ENCODE data around the gene SMIM15. TPM values are rescaled to one million over a fixed set of nuclear protein-coding genes. Genes with fewer than 3 reads are reported as not detected.

Gene SMIM15
- total and polyA plus RNA-seq, 3 experiments from 2014 or later, result 44.4 to 91.6 (median 88.7) TPM

- DNase-seq, result no peak
- H3K27me3 ChIP-seq (ENCODE audit: insufficient read depth, low read length, poor library complexity, severe bottlenecking), result no peaks in the 10 kb centered on the region
- H3K9me3 ChIP-seq (ENCODE audit: low read length), result no peaks in the 10 kb centered on the region
- H3K36me3 ChIP-seq (ENCODE audit: insufficient read depth, low read length), result no peaks in the 10 kb centered on the region
- Mint-ChIP-seq H3K27me3 (peaks cover 7 to 35% of the 10 kb centered on the region in 2 donors), H3K36me3 (peaks cover 0 to 8% (median 3%) of the 10 kb centered on the region in 3 donors), H3K27ac (no peak overlapping the region), H3K9me3 (peaks cover 0 to 2% (median 0%) of the 10 kb centered on the region in 5 donors), H3K4me3 (no peak overlapping the region), H3K4me1 (no peaks in the 10 kb centered on the region)
- no peak overlapping the region for H3K4me3 ChIP-seq (ENCODE audit: low read length)
- ChIA-PET CTCF (no interaction called here), POLR2A (no interaction called here)
- no peak overlapping the region for H3K27ac ChIP-seq (ENCODE audit: low read depth, low read length)
- H3K4me1 ChIP-seq (ENCODE audit: insufficient read depth, low read length), result no peaks in the 10 kb centered on the region
Measured at GRCh38 chr5:61186634-61187033, 24.4 kb upstream of the SMIM15 start.

GRCh38 chr5:61184708-61185107 is 22.4 kb upstream of the SMIM15 start:
- H3K4me3 ChIP-seq (ENCODE audit: low read length), result no peak overlapping the region
- ChIA-PET POLR2A (no interaction called here), CTCF (no interaction called here)
- peaks cover 0 to 8% (median 3%) of the 10 kb centered on the region in 3 donors for H3K36me3 Mint-ChIP-seq
- H3K4me3 Mint-ChIP-seq, result no peak overlapping the region
- H3K9me3 ChIP-seq (ENCODE audit: low read length), result no peaks in the 10 kb centered on the region
- H3K4me1 Mint-ChIP-seq, result peaks cover 8 to 12% (median 9%) of the 10 kb centered on the region in 3 donors
- no peaks in the 10 kb centered on the region for H3K27me3 ChIP-seq (ENCODE audit: insufficient read depth, low read length, poor library complexity, severe bottlenecking)
- H3K27me3 Mint-ChIP-seq, result peaks cover 0 to 37% of the 10 kb centered on the region in 2 donors
- H3K27ac Mint-ChIP-seq, result no peak overlapping the region
- no peaks in the 10 kb centered on the region for H3K4me1 ChIP-seq (ENCODE audit: insufficient read depth, low read length)
- DNase-seq, result no peak
- H3K27ac ChIP-seq (ENCODE audit: low read depth, low read length), result no peak overlapping the region
- no peaks in the 10 kb centered on the region for H3K36me3 ChIP-seq (ENCODE audit: insufficient read depth, low read length)
- H3K9me3 Mint-ChIP-seq, result peaks cover 0 to 2% (median 0%) of the 10 kb centered on the region in 5 donors

GRCh38 chr5:61183538-61183937 is 21.3 kb upstream of the SMIM15 start:
- no peak for DNase-seq
- Mint-ChIP-seq H3K4me1 (peaks cover 8 to 12% (median 9%) of the 10 kb centered on the region in 3 donors), H3K27me3 (peaks cover 0 to 31% of the 10 kb centered on the region in 2 donors), H3K27ac (no peak overlapping the region), H3K4me3 (no peak overlapping the region), H3K36me3 (peaks cover 0 to 8% (median 3%) of the 10 kb centered on the region in 3 donors), H3K9me3 (peaks cover 0 to 2% (median 0%) of the 10 kb centered on the region in 5 donors)
- Histone ChIP-seq H3K9me3 (ENCODE audit: low read length) (no peaks in the 10 kb centered on the region), H3K27ac (ENCODE audit: low read depth, low read length) (no peak overlapping the region), H3K4me3 (ENCODE audit: low read length) (no peak overlapping the region), H3K27me3 (ENCODE audit: insufficient read depth, low read length, poor library complexity, severe bottlenecking) (no peaks in the 10 kb centered on the region), H3K4me1 (ENCODE audit: insufficient read depth, low read length) (no peaks in the 10 kb centered on the region), H3K36me3 (ENCODE audit: insufficient read depth, low read length) (no peaks in the 10 kb centered on the region)
- CTCF ChIA-PET, result no interaction called here
- POLR2A ChIA-PET, result no interaction called here

GRCh38 chr5:61182449-61182848 is 20.2 kb upstream of the SMIM15 start:
- H3K36me3 ChIP-seq (ENCODE audit: insufficient read depth, low read length), result no peaks in the 10 kb centered on the region
- no peaks in the 10 kb centered on the region for H3K4me1 ChIP-seq (ENCODE audit: insufficient read depth, low read length)
- H3K27ac ChIP-seq (ENCODE audit: low read depth, low read length), result no peak overlapping the region
- POLR2A ChIA-PET, result no interaction called here
- Mint-ChIP-seq H3K36me3 (peaks cover 0 to 7% (median 3%) of the 10 kb centered on the region in 3 donors), H3K4me3 (no peak overlapping the region), H3K27ac (no peak overlapping the region), H3K27me3 (peaks cover 0 to 22% of the 10 kb centered on the region in 2 donors), H3K4me1 (peaks cover 8 to 12% (median 9%) of the 10 kb centered on the region in 3 donors), H3K9me3 (peaks cover 0 to 2% (median 0%) of the 10 kb centered on the region in 5 donors)
- H3K4me3 ChIP-seq (ENCODE audit: low read length), result no peak overlapping the region
- no peaks in the 10 kb centered on the region for H3K9me3 ChIP-seq (ENCODE audit: low read length)
- CTCF ChIA-PET, result no interaction called here
- H3K27me3 ChIP-seq (ENCODE audit: insufficient read depth, low read length, poor library complexity, severe bottlenecking), result no peaks in the 10 kb centered on the region
- DNase-seq, result peak in 1 of 5 donors; percentile 37

- H3K4me3 Mint-ChIP-seq, result peak overlapping the region in 1 of 7 donors; percentile 37
- no peaks in the 10 kb centered on the region for H3K4me1 ChIP-seq (ENCODE audit: insufficient read depth, low read length)
- H3K9me3 Mint-ChIP-seq, result no peaks in the 10 kb centered on the region
- no peak overlapping the region for H3K4me3 ChIP-seq (ENCODE audit: low read length)
- POLR2A ChIA-PET, result no interaction called here
- peaks cover 0 to 2% (median 0%) of the 10 kb centered on the region in 3 donors for H3K36me3 Mint-ChIP-seq
- H3K27ac Mint-ChIP-seq, result no peak overlapping the region
- H3K9me3 ChIP-seq (ENCODE audit: low read length), result no peaks in the 10 kb centered on the region
- no peak overlapping the region for H3K27ac ChIP-seq (ENCODE audit: low read depth, low read length)
- H3K4me1 Mint-ChIP-seq, result peaks cover 8 to 12% (median 9%) of the 10 kb centered on the region in 3 donors
- no peak for DNase-seq
- no peaks in the 10 kb centered on the region for H3K27me3 ChIP-seq (ENCODE audit: insufficient read depth, low read length, poor library complexity, severe bottlenecking)
- no peaks in the 10 kb centered on the region for H3K36me3 ChIP-seq (ENCODE audit: insufficient read depth, low read length)
- CTCF ChIA-PET, result no interaction called here
- H3K27me3 Mint-ChIP-seq, result peaks cover 0 to 13% of the 10 kb centered on the region in 2 donors
Measured at GRCh38 chr5:61180886-61181285, 18.6 kb upstream of the SMIM15 start.

GRCh38 chr5:61178702-61179101 is 16.4 kb upstream of the SMIM15 start:
- ChIA-PET POLR2A (no interaction called here), CTCF (no interaction called here)
- Mint-ChIP-seq H3K27me3 (peaks cover 0 to 19% of the 10 kb centered on the region in 2 donors), H3K4me1 (peaks cover 8 to 12% (median 9%) of the 10 kb centered on the region in 3 donors), H3K9me3 (no peaks in the 10 kb centered on the region), H3K27ac (no peak overlapping the region), H3K36me3 (peaks cover 0 to 2% (median 0%) of the 10 kb centered on the region in 3 donors), H3K4me3 (no peak overlapping the region)
- Histone ChIP-seq H3K9me3 (ENCODE audit: low read length) (no peaks in the 10 kb centered on the region), H3K4me1 (ENCODE audit: insufficient read depth, low read length) (no peaks in the 10 kb centered on the region), H3K36me3 (ENCODE audit: insufficient read depth, low read length) (no peaks in the 10 kb centered on the region), H3K4me3 (ENCODE audit: low read length) (no peak overlapping the region), H3K27me3 (ENCODE audit: insufficient read depth, low read length, poor library complexity, severe bottlenecking) (no peaks in the 10 kb centered on the region), H3K27ac (ENCODE audit: low read depth, low read length) (no peak overlapping the region)
- DNase-seq, result no peak

GRCh38 chr5:61177716-61178115 is 15.4 kb upstream of the SMIM15 start:
- Histone ChIP-seq H3K27me3 (ENCODE audit: insufficient read depth, low read length, poor library complexity, severe bottlenecking) (no peaks in the 10 kb centered on the region), H3K27ac (ENCODE audit: low read depth, low read length) (no peak overlapping the region), H3K36me3 (ENCODE audit: insufficient read depth, low read length) (no peaks in the 10 kb centered on the region), H3K4me3 (ENCODE audit: low read length) (no peak overlapping the region), H3K4me1 (ENCODE audit: insufficient read depth, low read length) (no peaks in the 10 kb centered on the region), H3K9me3 (ENCODE audit: low read length) (no peaks in the 10 kb centered on the region)
- ChIA-PET CTCF (no interaction called here), POLR2A (no interaction called here)
- Mint-ChIP-seq H3K27me3 (peaks cover 0 to 19% of the 10 kb centered on the region in 2 donors), H3K27ac (peak overlapping the region in 1 of 8 donors; percentile 43), H3K4me3 (no peak overlapping the region), H3K4me1 (peaks cover 8 to 12% (median 9%) of the 10 kb centered on the region in 3 donors), H3K9me3 (no peaks in the 10 kb centered on the region), H3K36me3 (peaks cover 0 to 2% (median 0%) of the 10 kb centered on the region in 3 donors)
- no peak for DNase-seq

- Mint-ChIP-seq H3K27me3 (peaks cover 0 to 19% of the 10 kb centered on the region in 2 donors), H3K36me3 (peaks cover 0 to 2% (median 0%) of the 10 kb centered on the region in 3 donors), H3K9me3 (no peaks in the 10 kb centered on the region), H3K27ac (no peak overlapping the region), H3K4me1 (peaks cover 8 to 12% (median 9%) of the 10 kb centered on the region in 3 donors), H3K4me3 (no peak overlapping the region)
- no peak overlapping the region for H3K27ac ChIP-seq (ENCODE audit: low read depth, low read length)
- no peaks in the 10 kb centered on the region for H3K4me1 ChIP-seq (ENCODE audit: insufficient read depth, low read length)
- ChIA-PET CTCF (no interaction called here), POLR2A (no interaction called here)
- no peaks in the 10 kb centered on the region for H3K27me3 ChIP-seq (ENCODE audit: insufficient read depth, low read length, poor library complexity, severe bottlenecking)
- DNase-seq, result no peak
- H3K9me3 ChIP-seq (ENCODE audit: low read length), result no peaks in the 10 kb centered on the region
- H3K4me3 ChIP-seq (ENCODE audit: low read length), result no peak overlapping the region
- H3K36me3 ChIP-seq (ENCODE audit: insufficient read depth, low read length), result no peaks in the 10 kb centered on the region
Measured at GRCh38 chr5:61177070-61177469, 14.8 kb upstream of the SMIM15 start.

Measured in CD8-positive, alpha-beta memory T cell (primary cell).